MM.1S (cell line): ENCODE results near the gene COL27A1.

Experiments used
- CTCF ChIP-seq: fragments of 300-600 bp; sonication (generic); IDR thresholded peaks from 2 replicates; pipeline ENCODE4 v1.5.1; 2016; ENCODE audit warnings: antibody characterized with exemption, low read length, mixed read lengths
- EZH2phosphoT487 ChIP-seq: fragments of 300-600 bp; sonication (generic); IDR thresholded peaks from 2 replicates; pipeline ENCODE4 v1.6.1; 2018; ENCODE audit warnings: antibody characterized with exemption, low read length

DNA sequence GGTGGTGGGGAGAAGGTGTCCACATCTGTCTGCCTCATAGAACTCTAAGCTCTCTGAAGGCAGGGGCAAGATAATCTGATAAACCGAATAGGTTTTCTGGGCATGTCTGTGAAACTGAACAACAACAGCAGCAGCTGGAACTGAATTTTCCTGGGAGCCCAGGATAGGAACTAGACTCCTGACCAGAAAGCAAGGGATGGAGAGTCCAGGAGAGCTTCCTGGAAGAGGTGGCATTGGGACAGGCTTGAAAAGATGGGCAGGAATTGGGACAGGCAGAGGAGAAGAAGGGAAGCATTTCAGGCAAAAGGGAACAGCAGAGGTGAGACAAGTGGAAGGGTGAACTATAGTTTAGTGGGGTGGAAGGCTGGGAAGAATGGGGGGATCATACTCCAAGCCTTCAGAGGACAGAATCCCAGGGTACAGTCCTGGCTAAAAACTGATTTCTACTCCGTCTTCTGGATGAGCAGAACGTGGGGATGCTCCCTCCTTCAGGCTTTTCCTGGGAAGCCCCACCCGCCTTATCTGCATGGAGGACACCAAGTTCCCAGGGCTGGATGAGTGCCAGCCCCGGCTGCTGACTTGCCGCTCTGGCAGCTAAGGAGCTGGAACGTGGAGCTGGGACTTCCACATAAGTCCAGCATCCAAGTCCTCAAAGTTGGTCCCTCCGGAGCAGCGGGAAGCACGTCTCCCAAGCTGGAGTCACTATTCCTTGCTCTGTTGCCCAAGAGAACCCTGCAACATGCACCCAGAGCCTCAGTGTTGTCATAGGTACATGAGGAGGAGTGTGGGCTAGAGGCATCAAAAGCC is 42.4 kb upstream of the COL27A1 start:
- TF ChIP-seq CTCF = no peak
- TF ChIP-seq EZH2phosphoT487 = no peak
